Mesothelial cell of epicardium (in vitro differentiated cells): ENCODE data around the gene PLXDC2. TPM values are rescaled to one million over a fixed set of nuclear protein-coding genes. Genes with fewer than 3 reads are reported as not detected.

Experiments used
- DNase-seq, 2 experiments: peaks; one replicate each; pipeline ENCODE4 v3.0.0; 2021; ENCODE audit warnings: low spot score in 2 of 2; ENCODE audit not compliant: unreplicated experiment in 2 of 2
- H3K27ac Mint-ChIP-seq: 2 replicates; pipeline ENCODE4 v1.8.0; 2021; ENCODE audit warnings: mixed read lengths
- H3K27me3 Mint-ChIP-seq: 2 replicates; pipeline ENCODE4 v1.8.0; 2021; ENCODE audit warnings: low read depth, mixed read lengths
- H3K36me3 Mint-ChIP-seq: 2 replicates; pipeline ENCODE4 v1.8.0; 2021; ENCODE audit warnings: mixed read lengths
- H3K4me1 Mint-ChIP-seq: 2 replicates; pipeline ENCODE4 v1.8.0; 2021; ENCODE audit warnings: mixed read lengths
- H3K4me3 Mint-ChIP-seq: 2 replicates; pipeline ENCODE4 v1.8.0; 2021; ENCODE audit warnings: mild to moderate bottlenecking, moderate library complexity, mixed read lengths
- H3K9me3 Mint-ChIP-seq: 2 replicates; pipeline ENCODE4 v1.8.0; 2021; ENCODE audit warnings: mixed read lengths
- CTCF ChIP-seq: fragments of 200-600 bp; sonication (generic); IDR thresholded peaks from one replicate; pipeline ENCODE4 v1.5.0; 2021; ENCODE audit warnings: antibody characterized with exemption; ENCODE audit not compliant: unreplicated experiment
- total RNA-seq: library from RNA; stranded (reverse); gene quantifications from 3 replicates; pipeline ENCODE4 v1.2.1, GENCODE V29; 2021

Gene PLXDC2
- total RNA-seq, 1 donor from 2014 or later = 60.0 TPM

GRCh38 chr10:20289070-20289828 lies 473.0 kb downstream of the PLXDC2 start:
- Mint-ChIP-seq H3K4me1 (peaks cover 24% of the 10 kb centered on the region), H3K36me3 (peaks cover 2% of the 10 kb centered on the region), H3K27me3 (no peaks in the 10 kb centered on the region), H3K27ac (peak overlapping the region; percentile 14), H3K9me3 (peaks cover 8% of the 10 kb centered on the region), H3K4me3 (no peak overlapping the region)
- no peak for DNase-seq
- no peak for TF ChIP-seq CTCF

GRCh38 chr10:20298417-20298816 lies 482.2 kb downstream of the PLXDC2 start:
- H3K4me3 Mint-ChIP-seq = no peak overlapping the region
- H3K27me3 Mint-ChIP-seq = no peaks in the 10 kb centered on the region
- peaks cover 52% of the 10 kb centered on the region for H3K9me3 Mint-ChIP-seq
- H3K36me3 Mint-ChIP-seq = peaks cover 19% of the 10 kb centered on the region
- no peak for DNase-seq
- peaks cover 17% of the 10 kb centered on the region for H3K4me1 Mint-ChIP-seq
- no peak for TF ChIP-seq CTCF
- peak overlapping the region; percentile 22 for H3K27ac Mint-ChIP-seq

- Mint-ChIP-seq H3K27me3 (no peaks in the 10 kb centered on the region), H3K27ac (peak overlapping the region; percentile 82), H3K9me3 (peaks cover 49% of the 10 kb centered on the region), H3K36me3 (peaks cover 19% of the 10 kb centered on the region), H3K4me3 (no peak overlapping the region), H3K4me1 (peaks cover 17% of the 10 kb centered on the region)
- no peak for TF ChIP-seq CTCF
- DNase-seq = no peak
These were observed 483.0 kb downstream of the PLXDC2 start for GRCh38 chr10:20299034-20299736.

GRCh38 chr10:20300735-20301134 lies 484.5 kb downstream of the PLXDC2 start:
- DNase-seq = no peak
- Mint-ChIP-seq H3K4me3 (no peak overlapping the region), H3K36me3 (peaks cover 15% of the 10 kb centered on the region), H3K4me1 (peaks cover 20% of the 10 kb centered on the region), H3K9me3 (peaks cover 39% of the 10 kb centered on the region), H3K27ac (no peak overlapping the region), H3K27me3 (no peaks in the 10 kb centered on the region)
- no peak for TF ChIP-seq CTCF

- peaks cover 33% of the 10 kb centered on the region for H3K4me1 Mint-ChIP-seq
- no peak overlapping the region for H3K4me3 Mint-ChIP-seq
- H3K9me3 Mint-ChIP-seq = peaks cover 34% of the 10 kb centered on the region
- TF ChIP-seq CTCF = no peak
- H3K27me3 Mint-ChIP-seq = no peaks in the 10 kb centered on the region
- DNase-seq = no peak
- peaks cover 14% of the 10 kb centered on the region for H3K36me3 Mint-ChIP-seq
- H3K27ac Mint-ChIP-seq = no peak overlapping the region
These were observed 485.8 kb downstream of the PLXDC2 start for GRCh38 chr10:20302033-20302432.
